HUES6 (cell line): ENCODE data around the gene GRIK2.

ENCODE experiments used
- H3K27ac ChIP-seq: 2 replicates; pipeline ENCODE4 v1.7.0; 2013; ENCODE audit warnings: low read depth, mild to moderate bottlenecking, low read length, inconsistent platforms
- H3K27me3 ChIP-seq: 2 replicates; pipeline ENCODE4 v1.6.1; 2013; ENCODE audit warnings: low read length; ENCODE audit not compliant: control insufficient read depth, insufficient read depth
- H3K36me3 ChIP-seq: 2 replicates; pipeline ENCODE4 v1.6.1; 2013; ENCODE audit warnings: low read length; ENCODE audit not compliant: control insufficient read depth, insufficient read depth
- H3K4me1 ChIP-seq: 2 replicates; pipeline ENCODE4 v1.6.1; 2013; ENCODE audit warnings: low read length; ENCODE audit not compliant: control insufficient read depth, insufficient read depth
- H3K4me3 ChIP-seq: 2 replicates; pipeline ENCODE4 v1.5.1; 2013; ENCODE audit warnings: low read depth, low read length
- H3K9ac ChIP-seq: one replicate; pipeline ENCODE4 v1.6.1; 2013; ENCODE audit warnings: mild to moderate bottlenecking, low read length
- H3K9me3 ChIP-seq: 2 replicates; pipeline ENCODE4 v1.6.1; 2013; ENCODE audit warnings: low read depth, low read length; ENCODE audit not compliant: control insufficient read depth, insufficient read depth

Gene GRIK2

DNA sequence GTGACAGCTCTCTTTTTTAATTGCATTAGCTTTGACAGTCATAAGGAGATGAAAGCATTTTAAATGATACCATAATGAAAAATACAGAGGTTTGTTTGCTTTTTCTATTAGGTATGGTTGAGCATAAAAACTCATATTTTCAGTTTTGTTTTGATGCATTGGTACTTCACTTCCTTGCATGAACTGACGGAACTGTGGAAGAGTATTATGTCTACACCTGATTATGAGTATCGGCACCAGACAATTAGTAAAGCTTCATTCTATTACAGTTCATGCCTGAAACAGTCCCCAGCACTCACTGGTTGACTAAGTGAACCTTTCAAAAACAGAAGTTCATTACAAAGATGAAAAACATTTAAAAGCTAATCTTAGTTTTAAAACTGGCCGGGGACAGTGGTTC, 593.0 kb downstream of the GRIK2 start:
- no peaks in the 10 kb centered on the region for H3K27me3 ChIP-seq
- H3K4me3 ChIP-seq = no peak overlapping the region
- no peaks in the 10 kb centered on the region for H3K4me1 ChIP-seq
- no peak overlapping the region for H3K27ac ChIP-seq
- H3K36me3 ChIP-seq = no peaks in the 10 kb centered on the region
- no peaks in the 10 kb centered on the region for H3K9me3 ChIP-seq
- H3K9ac ChIP-seq = no peak overlapping the region

DNA sequence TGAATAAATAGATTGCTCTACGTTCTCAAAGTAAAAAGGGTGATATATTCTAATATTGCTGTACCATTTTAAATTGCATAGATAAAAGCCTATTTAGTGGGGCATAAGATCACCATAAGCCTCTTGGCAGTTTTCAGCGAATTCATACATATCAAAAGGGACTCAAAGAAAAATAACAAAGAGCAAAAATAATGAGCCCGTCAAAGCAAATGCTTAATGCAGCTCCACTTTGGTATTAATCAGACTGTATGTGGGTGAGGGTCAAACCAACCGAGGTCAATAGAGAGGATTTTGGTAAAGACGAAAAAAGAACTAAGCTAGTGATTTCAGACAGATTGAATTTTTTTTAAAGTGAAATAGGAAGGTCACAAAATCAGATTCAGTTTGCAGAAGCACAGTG, 598.8 kb downstream of the GRIK2 start:
- no peak overlapping the region for H3K9ac ChIP-seq
- H3K4me1 ChIP-seq = no peaks in the 10 kb centered on the region
- H3K36me3 ChIP-seq = no peaks in the 10 kb centered on the region
- H3K4me3 ChIP-seq = no peak overlapping the region
- no peak overlapping the region for H3K27ac ChIP-seq
- no peaks in the 10 kb centered on the region for H3K27me3 ChIP-seq
- no peaks in the 10 kb centered on the region for H3K9me3 ChIP-seq

DNA sequence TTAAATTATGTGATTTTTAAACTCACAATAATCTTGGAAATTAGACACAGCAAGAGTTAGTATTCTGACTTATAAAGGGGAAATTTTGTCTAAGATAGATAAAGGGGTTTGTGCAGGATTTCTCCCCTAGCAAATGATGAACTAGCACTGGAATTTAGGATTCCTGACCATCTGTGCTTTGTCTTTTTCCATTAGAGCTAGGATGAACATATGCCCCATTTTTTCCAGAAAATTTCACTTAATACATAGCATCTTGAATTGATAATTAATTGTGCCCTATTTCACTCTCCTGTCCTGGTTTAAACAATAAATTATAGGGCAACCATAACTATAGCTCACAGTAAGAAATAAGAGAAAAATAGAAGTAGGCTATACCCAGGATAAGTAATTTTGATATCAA, 601.0 kb downstream of the GRIK2 start:
- Histone ChIP-seq H3K9ac (no peak overlapping the region), H3K27ac (no peak overlapping the region), H3K27me3 (no peaks in the 10 kb centered on the region), H3K36me3 (no peaks in the 10 kb centered on the region), H3K4me1 (no peaks in the 10 kb centered on the region), H3K4me3 (no peak overlapping the region), H3K9me3 (no peaks in the 10 kb centered on the region)

DNA sequence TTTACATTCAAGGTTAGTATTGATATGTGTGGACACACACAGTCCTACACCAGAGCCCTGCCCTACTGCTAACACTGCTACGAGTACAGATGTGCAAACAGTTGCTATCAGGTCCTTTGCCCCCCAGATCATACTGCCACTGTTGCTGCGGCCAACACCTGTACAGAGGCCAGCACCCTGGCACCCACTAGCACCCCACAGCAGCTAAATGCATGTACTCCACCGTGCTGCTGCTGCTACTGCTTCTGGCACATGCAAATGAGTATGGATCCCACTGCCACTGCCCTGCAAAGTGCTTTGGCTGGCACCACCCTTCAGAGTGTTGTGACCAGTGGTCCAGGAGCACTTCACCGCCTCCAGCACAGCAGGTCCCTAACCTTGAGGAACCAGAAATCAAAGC, 621.9 kb downstream of the GRIK2 start:
- Histone ChIP-seq H3K27me3 (no peaks in the 10 kb centered on the region), H3K27ac (no peak overlapping the region), H3K9ac (no peak overlapping the region), H3K9me3 (0 out of 2 replicates have a peak, but pooled peaks cover 2% of the 10 kb centered on the region), H3K4me3 (no peak overlapping the region), H3K4me1 (no peaks in the 10 kb centered on the region), H3K36me3 (no peaks in the 10 kb centered on the region)

DNA sequence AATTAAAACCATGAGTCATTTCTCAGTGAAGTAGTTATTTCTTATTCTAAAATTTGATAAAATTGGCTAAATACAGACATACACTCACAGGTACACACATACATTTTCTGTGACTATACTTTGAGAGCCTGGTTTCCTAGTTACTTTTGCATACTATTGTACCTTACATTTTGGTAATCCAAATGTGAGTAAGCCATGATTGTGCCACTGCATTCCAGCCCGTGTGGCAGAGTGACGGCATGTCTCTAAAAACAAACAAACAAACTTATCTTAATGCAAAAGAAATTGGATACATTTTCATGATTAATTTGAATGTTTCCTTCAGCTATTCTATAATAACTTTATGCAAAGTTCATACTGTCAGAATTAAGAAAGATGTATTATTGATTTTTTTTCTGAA, 628.8 kb downstream of the GRIK2 start:
- Histone ChIP-seq H3K36me3 (no peaks in the 10 kb centered on the region), H3K9me3 (no peaks in the 10 kb centered on the region), H3K27ac (no peak overlapping the region), H3K4me3 (no peak overlapping the region), H3K27me3 (no peaks in the 10 kb centered on the region), H3K9ac (no peak overlapping the region), H3K4me1 (no peaks in the 10 kb centered on the region)

DNA sequence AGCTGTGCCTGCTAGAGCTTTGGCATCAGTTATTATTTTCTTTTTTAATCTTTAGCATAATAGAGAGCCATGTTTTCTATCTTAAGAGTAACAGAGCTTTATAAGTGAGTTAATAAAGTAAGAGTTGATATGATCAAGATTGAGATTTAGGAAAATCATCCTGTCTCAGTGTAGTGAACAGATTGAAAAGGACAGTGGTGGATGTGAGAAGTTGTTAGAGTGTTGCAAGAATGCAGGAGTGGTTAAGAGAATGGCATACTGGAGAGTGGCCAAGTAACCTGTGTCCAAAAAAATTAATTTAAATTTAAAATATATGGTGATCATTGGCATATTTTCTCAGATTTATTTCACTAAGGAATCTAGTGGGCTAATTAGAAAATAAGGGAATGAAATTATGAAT, 629.3 kb downstream of the GRIK2 start:
- Histone ChIP-seq H3K9ac (no peak overlapping the region), H3K9me3 (no peaks in the 10 kb centered on the region), H3K4me3 (no peak overlapping the region), H3K36me3 (no peaks in the 10 kb centered on the region), H3K4me1 (no peaks in the 10 kb centered on the region), H3K27me3 (no peaks in the 10 kb centered on the region), H3K27ac (no peak overlapping the region)

DNA sequence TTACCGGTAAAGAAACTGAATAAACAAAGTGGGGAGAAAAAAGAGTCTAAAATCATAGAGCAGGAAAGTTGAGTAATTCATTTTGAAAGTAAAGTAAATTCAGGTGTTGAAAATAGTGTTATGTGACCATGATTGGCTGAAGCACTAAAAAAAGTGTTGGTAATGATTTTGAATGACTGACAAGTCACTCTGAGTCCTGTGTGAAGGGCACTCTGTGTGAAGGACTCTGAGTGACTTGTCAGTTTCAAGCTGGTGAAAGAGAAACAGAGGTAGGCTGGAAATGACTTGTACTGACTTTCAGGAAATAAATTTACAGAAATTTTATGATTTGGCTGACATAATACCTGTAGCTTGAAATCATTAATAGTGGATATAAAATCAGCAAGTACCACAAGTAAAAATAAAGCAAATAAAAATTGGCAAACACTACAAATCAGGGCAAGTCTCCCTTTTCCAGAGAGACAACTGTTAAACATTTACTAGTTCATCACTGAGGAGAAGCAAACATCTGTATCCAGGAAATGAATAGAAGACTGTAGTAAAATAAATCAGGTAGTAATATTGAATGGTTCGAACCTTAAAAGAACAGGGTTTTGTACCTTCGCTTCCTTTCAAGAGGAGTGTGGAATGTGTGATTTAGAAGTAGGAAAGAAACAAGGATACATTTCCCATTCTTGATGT, 630.6 kb downstream of the GRIK2 start:
- Histone ChIP-seq H3K4me3 (no peak overlapping the region), H3K36me3 (no peaks in the 10 kb centered on the region), H3K9me3 (no peaks in the 10 kb centered on the region), H3K4me1 (no peaks in the 10 kb centered on the region), H3K27ac (no peak overlapping the region), H3K9ac (no peak overlapping the region), H3K27me3 (no peaks in the 10 kb centered on the region)

DNA sequence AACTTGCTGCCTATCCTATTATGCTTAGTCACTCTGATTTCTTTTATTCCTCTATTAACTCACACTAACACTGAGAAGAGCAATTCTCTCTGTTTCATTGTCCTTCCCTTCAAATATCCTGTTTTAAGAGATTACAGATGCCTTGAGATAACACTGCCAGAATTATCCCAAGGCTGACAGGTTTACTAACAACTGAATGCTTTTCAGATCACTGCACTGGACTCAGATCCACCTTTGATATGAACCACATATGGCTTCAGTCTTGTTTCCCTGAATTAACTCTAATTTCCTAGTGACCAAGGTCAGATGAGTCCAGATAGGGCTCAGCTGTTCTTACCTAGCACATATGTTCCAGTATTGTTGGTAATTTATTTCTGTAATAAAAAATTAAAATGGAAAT, 633.1 kb downstream of the GRIK2 start:
- no peaks in the 10 kb centered on the region for H3K27me3 ChIP-seq
- no peak overlapping the region for H3K4me3 ChIP-seq
- no peak overlapping the region for H3K27ac ChIP-seq
- H3K36me3 ChIP-seq = no peaks in the 10 kb centered on the region
- no peaks in the 10 kb centered on the region for H3K4me1 ChIP-seq
- H3K9ac ChIP-seq = no peak overlapping the region
- H3K9me3 ChIP-seq = 0 out of 2 replicates have a peak, but pooled peaks cover 2% of the 10 kb centered on the region

DNA sequence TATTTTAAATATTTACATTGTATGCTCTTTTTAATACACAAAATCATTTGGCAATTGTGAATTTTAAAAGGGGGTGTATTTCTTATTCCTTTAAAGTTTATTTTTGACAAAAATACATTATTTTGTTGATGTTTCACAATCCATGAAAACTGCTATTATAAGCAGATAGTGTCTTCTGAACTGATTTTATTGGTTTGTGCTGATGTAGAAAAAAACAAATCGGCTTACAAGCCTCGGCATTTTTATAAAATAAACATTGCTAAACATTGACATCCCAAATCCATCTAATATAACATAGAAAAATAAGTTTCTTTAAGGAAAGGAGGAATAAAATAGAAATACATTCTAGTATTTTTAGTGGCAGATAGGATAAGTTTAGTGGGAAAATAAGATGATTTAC, 634.7 kb downstream of the GRIK2 start:
- Histone ChIP-seq H3K9me3 (0 out of 2 replicates have a peak, but pooled peaks cover 2% of the 10 kb centered on the region), H3K9ac (no peak overlapping the region), H3K27me3 (no peaks in the 10 kb centered on the region), H3K4me1 (no peaks in the 10 kb centered on the region), H3K4me3 (no peak overlapping the region), H3K36me3 (no peaks in the 10 kb centered on the region), H3K27ac (no peak overlapping the region)

DNA sequence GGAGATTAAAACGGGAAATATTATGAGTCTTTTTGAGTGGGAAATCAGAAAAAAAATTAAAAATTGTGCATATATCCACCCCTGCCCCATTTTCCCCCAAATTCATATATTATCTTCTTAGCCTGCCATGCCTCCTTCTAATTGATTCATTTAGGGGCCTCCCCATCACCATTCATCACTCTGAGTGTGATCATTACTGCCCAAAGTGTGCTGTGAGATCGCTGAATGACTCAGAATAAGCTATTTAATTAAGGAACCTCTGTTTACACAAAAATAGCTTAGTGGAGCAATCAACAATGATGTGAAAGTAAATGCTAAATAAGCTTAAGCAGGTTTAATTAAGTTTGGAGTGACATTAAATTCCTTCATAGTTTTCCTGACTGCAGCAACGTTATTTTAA, 645.5 kb downstream of the GRIK2 start:
- no peak overlapping the region for H3K27ac ChIP-seq
- H3K27me3 ChIP-seq = no peaks in the 10 kb centered on the region
- peaks cover 5% of the 10 kb centered on the region; the same call in 1 of the 2 replicates for H3K4me1 ChIP-seq
- H3K9ac ChIP-seq = no peak overlapping the region
- H3K9me3 ChIP-seq = 0 out of 2 replicates have a peak, but pooled peaks cover 2% of the 10 kb centered on the region
- no peak overlapping the region for H3K4me3 ChIP-seq
- H3K36me3 ChIP-seq = no peaks in the 10 kb centered on the region

DNA sequence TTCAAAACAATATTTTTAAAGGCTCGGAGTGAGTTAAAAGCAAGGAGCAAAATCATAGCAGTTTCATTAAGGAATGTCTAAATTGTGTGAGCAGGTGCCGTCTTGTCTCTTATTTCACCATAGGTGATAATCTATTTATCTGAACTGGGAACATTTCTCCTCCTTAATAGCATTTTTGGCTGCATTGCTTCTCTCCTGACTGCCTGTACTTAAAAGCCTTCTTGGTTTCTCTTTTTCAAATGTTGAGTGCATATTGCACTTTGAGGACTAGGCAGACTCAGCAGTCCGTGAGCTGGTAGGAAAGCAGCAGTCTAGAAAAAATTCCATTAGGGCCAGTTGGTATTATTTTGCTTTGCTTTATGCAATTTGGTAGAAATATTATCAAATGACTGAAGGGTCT, 645.9 kb downstream of the GRIK2 start:
- Histone ChIP-seq H3K4me1 (peaks cover 5% of the 10 kb centered on the region; the same call in 1 of the 2 replicates), H3K27ac (no peak overlapping the region), H3K36me3 (no peaks in the 10 kb centered on the region), H3K27me3 (no peaks in the 10 kb centered on the region), H3K9me3 (0 out of 2 replicates have a peak, but pooled peaks cover 2% of the 10 kb centered on the region), H3K4me3 (no peak overlapping the region), H3K9ac (no peak overlapping the region)
